Measurements from ENCODE around the gene SLC2A1.

DNA sequence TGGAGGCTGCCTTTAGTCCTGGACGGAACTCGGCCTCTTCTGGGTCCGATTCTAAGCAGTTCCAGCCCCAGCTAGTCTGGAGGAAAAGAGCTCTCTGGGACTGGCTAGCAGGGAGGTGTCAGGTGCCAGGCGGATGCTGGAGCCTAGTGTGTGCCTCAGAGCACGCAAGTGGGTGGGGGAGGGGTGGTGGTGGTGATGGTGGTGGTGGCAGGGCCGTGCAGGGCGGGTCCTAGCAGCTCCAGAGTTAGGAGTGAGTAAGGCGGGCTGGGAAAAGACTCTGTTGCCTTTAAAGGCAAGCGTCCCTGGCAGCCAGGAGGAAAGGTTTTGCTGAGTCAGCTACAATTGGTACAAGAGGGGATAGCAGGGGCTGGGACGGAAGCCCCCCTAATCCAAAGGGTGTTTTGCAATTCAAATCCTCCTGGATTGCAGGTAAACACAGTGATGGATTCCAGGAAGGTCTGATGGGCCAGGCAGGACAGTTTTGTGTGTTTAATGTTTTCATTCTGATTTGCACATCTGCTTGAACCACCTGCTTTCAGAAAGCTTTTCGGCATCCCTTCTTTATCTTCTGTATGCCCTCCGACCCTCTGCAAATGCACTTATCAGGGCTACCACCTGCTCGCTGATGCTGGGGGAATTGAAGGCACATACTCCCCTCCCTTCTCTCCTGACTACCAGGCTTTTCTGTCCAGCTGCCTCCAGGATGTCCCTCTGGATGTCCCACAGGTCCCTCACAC, 4.1 kb upstream of the SLC2A1 start:
- TF ChIP-seq CC2D1A (IDR thresholded peaks at IDR 0.05) (peak; percentile 96; the same call in 1 of the 2 replicates), SP1 (CRISPR knock-in tag; IDR thresholded peaks at IDR 0.05) (no peak), NFRKB (IDR thresholded peaks at IDR 0.05; ENCODE audit: low read depth) (no peak), ZEB2 (IDR thresholded peaks at IDR 0.05) (peak; percentile 95), POLR2A (conservative IDR thresholded peaks at IDR 0.05) (no peak)
